Right kidney (tissue), 1 donor: Measurements from ENCODE around the gene MYD88.

Experiments used
- DNase-seq: peaks from one replicate; pipeline ENCODE4 v3.0.0-alpha.2; 2016

MYD88 gene

GRCh38 chr3:38164643-38164951, 26.1 kb downstream of the MYD88 start:
- DNase-seq, result peak; percentile 93

- DNase-seq, result peak; percentile 99
These were observed 26.7 kb downstream of the MYD88 start, which contains the start of gene OXSR1 for GRCh38 chr3:38164952-38165721. TSS of gene OXSR1 (plus strand) at chr3:38165537. CDS start at chr3:38165877, 340 bp downstream.

- DNase-seq, result peak; percentile 60
These were observed 27.4 kb downstream of the MYD88 start for GRCh38 chr3:38165722-38166387.

GRCh38 chr3:38167591-38167990, 29.1 kb downstream of the MYD88 start:
- DNase-seq, result no peak

GRCh38 chr3:38168151-38169026, 29.9 kb downstream of the MYD88 start:
- DNase-seq, result no peak

- DNase-seq, result no peak
These were observed 30.5 kb downstream of the MYD88 start for GRCh38 chr3:38169027-38169317.

GRCh38 chr3:38170722-38171121, 32.3 kb downstream of the MYD88 start:
- DNase-seq, result no peak

- no peak for DNase-seq
These were observed 33.2 kb downstream of the MYD88 start for GRCh38 chr3:38171622-38172021.

- DNase-seq, result no peak
These were observed 35.5 kb downstream of the MYD88 start for GRCh38 chr3:38173834-38174418.

GRCh38 chr3:38177181-38177580, 38.7 kb downstream of the MYD88 start:
- DNase-seq, result no peak

GRCh38 chr3:38186781-38187180, 48.3 kb downstream of the MYD88 start:
- DNase-seq, result no peak

GRCh38 chr3:38190481-38190881, 52.0 kb downstream of the MYD88 start:
- no peak for DNase-seq
